PC-9 (cell line): ENCODE measurements around the gene SYPL1. TPM values are rescaled to one million over a fixed set of nuclear protein-coding genes. Genes with fewer than 3 reads are reported as not detected.

ENCODE experiments used
- BruUV-seq: library from RNA; stranded (reverse); fragments of 400-500 nt; replicated peaks from 2 replicates; lab custom pipeline; 2021; lab: Mats Ljungman, UMichigan
- CTCF ChIA-PET: fragments of 300-600 bp; sonication (Branson Sonifier 250); formaldehyde crosslinking; loops from one replicate; lab custom pipeline; 2022; ENCODE audit warnings: antibody characterized with exemption; lab: Charles Lee
- POLR2A ChIA-PET: fragments of 300-600 bp; sonication (Branson Sonifier 250); formaldehyde crosslinking; loops from one replicate; lab custom pipeline; 2022; ENCODE audit warnings: antibody characterized with exemption; ENCODE audit not compliant: unreplicated experiment; lab: Charles Lee
- DNase-seq, 2 experiments: peaks; one replicate each; pipeline versions ENCODE4 v3.0.0 to v3.0.0-alpha.2; 2015 to 2022; ENCODE audit warnings: mixed read lengths in 1 of 2
- H2AFZ ChIP-seq: fragments of 200-600 bp; sonication (generic); 2 replicates; pipeline ENCODE4 v1.8.1; 2017; ENCODE audit warnings: antibody characterized with exemption
- H3F3A ChIP-seq: fragments of 200-600 bp; sonication (generic); 2 replicates; pipeline ENCODE4 v1.8.1; 2017; ENCODE audit warnings: antibody characterized with exemption, mild to moderate bottlenecking, low read depth; ENCODE audit not compliant: insufficient read depth
- H3K27ac ChIP-seq: fragments of 200-600 bp; sonication (generic); 2 replicates; pipeline ENCODE4 v1.6.1; 2016; ENCODE audit warnings: mixed run types
- H3K27me3 ChIP-seq: fragments of 200-600 bp; sonication (generic); 2 replicates; pipeline ENCODE4 v1.6.1; 2016; ENCODE audit warnings: low read depth, mixed run types; ENCODE audit not compliant: insufficient read depth
- H3K36me3 ChIP-seq: fragments of 200-600 bp; sonication (generic); 2 replicates; pipeline ENCODE4 v1.6.1; 2016; ENCODE audit warnings: low read depth, mixed run types
- H3K4me1 ChIP-seq: fragments of 200-600 bp; sonication (generic); replicated peaks from 2 replicates; pipeline ENCODE4 v1.6.1; 2016; ENCODE audit warnings: mixed run types; ENCODE audit not compliant: insufficient read depth
- H3K4me2 ChIP-seq: fragments of 200-600 bp; sonication (generic); 2 replicates; pipeline ENCODE4 v1.6.1; 2017; ENCODE audit warnings: mixed run types
- H3K4me3 ChIP-seq: fragments of 200-600 bp; sonication (generic); 2 replicates; pipeline ENCODE4 v1.6.1; 2016; ENCODE audit warnings: mixed run types
- H3K79me2 ChIP-seq: fragments of 200-600 bp; sonication (generic); 2 replicates; pipeline ENCODE4 v1.6.1; 2017; ENCODE audit warnings: low read depth, mixed run types
- H3K9me2 ChIP-seq: fragments of 200-600 bp; sonication (generic); 2 replicates; pipeline ENCODE4 v1.8.1; 2017; ENCODE audit warnings: mild to moderate bottlenecking; ENCODE audit not compliant: insufficient read depth
- H3K9me3 ChIP-seq: fragments of 200-600 bp; sonication (generic); 2 replicates; pipeline ENCODE4 v1.8.1; 2016; ENCODE audit warnings: low read depth; ENCODE audit not compliant: insufficient read depth
- H4K20me1 ChIP-seq: fragments of 200-600 bp; sonication (generic); 2 replicates; pipeline ENCODE4 v1.8.1; 2017; ENCODE audit not compliant: insufficient read depth
- EZH2 ChIP-seq: fragments of 200-600 bp; sonication (generic); IDR thresholded peaks from 2 replicates; pipeline ENCODE4 v1.8.0; 2017; ENCODE audit warnings: antibody characterized with exemption, low read depth
- intact Hi-C: fragments of 100-400 bp; cut with micrococcal nuclease; formaldehyde crosslinking; loops from one replicate; pipeline ENCODE4 v1.10.0; 2022; ENCODE audit not compliant: unreplicated experiment
- total RNA-seq: library from RNA; stranded (reverse); gene quantifications from 2 replicates; pipeline ENCODE4 v1.2.3, GENCODE V29; 2021
- TF ChIP-seq, protein P1 (sequence below): fragments of 200-600 bp; sonication (generic); conservative IDR thresholded peaks from 2 replicates; pipeline ENCODE4 v1.6.1; 2017; ENCODE audit warnings: mixed run types, antibody characterized with exemption, mild to moderate bottlenecking, moderate library complexity

SYPL1 gene
- total RNA-seq, 1 experiment from 2014 or later = 102 TPM

DNA sequence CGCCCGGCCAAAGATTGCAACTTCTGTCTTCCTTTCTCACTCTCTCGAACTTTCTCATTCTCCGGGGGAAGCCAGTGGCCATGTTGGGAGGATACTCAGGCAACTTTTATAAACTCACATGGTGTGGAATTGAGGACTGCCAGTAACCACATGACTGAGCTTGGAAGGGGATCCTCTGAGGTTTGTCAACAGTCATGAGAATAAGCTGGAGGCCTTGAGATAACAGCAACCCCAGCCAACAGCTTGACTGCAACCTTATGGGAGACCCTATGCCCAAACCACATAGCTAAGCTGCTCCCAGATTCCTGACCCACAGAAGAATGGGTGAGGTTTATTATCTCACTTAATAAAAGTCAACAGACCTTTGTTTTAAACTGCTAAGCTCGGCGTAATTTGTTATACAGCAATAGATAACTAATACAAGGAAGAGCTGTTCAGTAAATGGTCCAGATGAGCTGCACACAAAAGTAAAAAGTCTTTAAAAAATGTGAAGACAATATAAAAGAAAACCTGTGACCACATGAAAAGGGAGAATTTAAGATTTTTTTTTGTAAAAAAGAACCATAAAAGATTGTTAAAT is 9.6 kb downstream of the SYPL1 start:
- DNase-seq = no peak
- POLR2A ChIA-PET = interaction anchor here (0.6 to 0.8 kb wide), 2 partner anchors 10 to 516 kb away, joined by 3 to 8 read pairs; partner anchors contain the start of gene SYPL1

DNA sequence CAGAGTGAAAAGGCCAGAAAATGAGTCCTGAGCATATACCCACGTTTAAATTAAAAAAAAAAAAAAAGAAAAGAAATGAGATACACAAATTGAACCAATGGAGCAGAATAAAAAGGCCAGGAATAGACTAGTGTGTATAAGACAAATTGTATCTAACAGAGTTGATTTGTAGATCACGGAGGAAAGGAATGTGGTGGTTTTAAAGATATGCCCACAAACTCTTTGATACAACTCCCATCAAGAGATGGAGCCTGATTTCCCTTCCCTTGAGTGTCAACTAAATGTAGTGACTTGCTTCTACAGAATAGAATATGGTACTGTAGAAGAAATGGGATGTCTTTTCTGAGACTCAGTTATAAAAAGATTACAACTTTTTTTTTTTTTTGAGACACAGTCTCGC is 10.4 kb downstream of the SYPL1 start:
- TF ChIP-seq, protein P1, sequence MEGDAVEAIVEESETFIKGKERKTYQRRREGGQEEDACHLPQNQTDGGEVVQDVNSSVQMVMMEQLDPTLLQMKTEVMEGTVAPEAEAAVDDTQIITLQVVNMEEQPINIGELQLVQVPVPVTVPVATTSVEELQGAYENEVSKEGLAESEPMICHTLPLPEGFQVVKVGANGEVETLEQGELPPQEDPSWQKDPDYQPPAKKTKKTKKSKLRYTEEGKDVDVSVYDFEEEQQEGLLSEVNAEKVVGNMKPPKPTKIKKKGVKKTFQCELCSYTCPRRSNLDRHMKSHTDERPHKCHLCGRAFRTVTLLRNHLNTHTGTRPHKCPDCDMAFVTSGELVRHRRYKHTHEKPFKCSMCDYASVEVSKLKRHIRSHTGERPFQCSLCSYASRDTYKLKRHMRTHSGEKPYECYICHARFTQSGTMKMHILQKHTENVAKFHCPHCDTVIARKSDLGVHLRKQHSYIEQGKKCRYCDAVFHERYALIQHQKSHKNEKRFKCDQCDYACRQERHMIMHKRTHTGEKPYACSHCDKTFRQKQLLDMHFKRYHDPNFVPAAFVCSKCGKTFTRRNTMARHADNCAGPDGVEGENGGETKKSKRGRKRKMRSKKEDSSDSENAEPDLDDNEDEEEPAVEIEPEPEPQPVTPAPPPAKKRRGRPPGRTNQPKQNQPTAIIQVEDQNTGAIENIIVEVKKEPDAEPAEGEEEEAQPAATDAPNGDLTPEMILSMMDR = no peak
- no peak for TF ChIP-seq EZH2
- no peaks in the 10 kb centered on the region for H3K9me2 ChIP-seq
- ChIA-PET POLR2A (no interaction called here), CTCF (no interaction called here)
- peaks cover 2% of the 10 kb centered on the region; the same call in 1 of the 2 replicates for H3K36me3 ChIP-seq
- DNase-seq = no peak
- no peak overlapping the region for H3K27ac ChIP-seq
- H2AFZ ChIP-seq = no peak overlapping the region
- no peaks in the 10 kb centered on the region for H3K4me1 ChIP-seq
- H4K20me1 ChIP-seq = 0 out of 2 replicates have a peak, but pooled peaks cover 3% of the 10 kb centered on the region
- no peaks in the 10 kb centered on the region for H3K9me3 ChIP-seq
- H3K27me3 ChIP-seq = no peaks in the 10 kb centered on the region
- intact Hi-C loops = no loop called here
- peaks cover 78% of the 10 kb centered on the region for H3K79me2 ChIP-seq
- no peaks in the 10 kb centered on the region for H3F3A ChIP-seq
- BruUV-seq = no TSS peak
- no peak overlapping the region for H3K4me3 ChIP-seq
- H3K4me2 ChIP-seq = no peak overlapping the region

More for the DNA sequence above, 9.6 kb downstream of the SYPL1 start:
- 0 out of 2 replicates have a peak, but pooled peaks cover 3% of the 10 kb centered on the region for H4K20me1 ChIP-seq
- CTCF ChIA-PET = interaction anchor here (0.6 kb wide), 2 partner anchors 10 to 388 kb away, joined by 3 to 12 read pairs; no protein-coding TSS in a partner anchor
- BruUV-seq = no TSS peak
- H3K79me2 ChIP-seq = peaks cover 85% of the 10 kb centered on the region
- no peaks in the 10 kb centered on the region for H3K9me2 ChIP-seq
- no peak overlapping the region for H3K4me3 ChIP-seq
- no peaks in the 10 kb centered on the region for H3K4me1 ChIP-seq
- intact Hi-C loops = no loop called here
- H3K27ac ChIP-seq = no peak overlapping the region
- 0 out of 2 replicates have a peak, but pooled peaks cover 5% of the 10 kb centered on the region for H3K36me3 ChIP-seq
- no peaks in the 10 kb centered on the region for H3K9me3 ChIP-seq
- H3K4me2 ChIP-seq = no peak overlapping the region
- no peak for TF ChIP-seq EZH2
- TF ChIP-seq, protein P1 = no peak
- no peaks in the 10 kb centered on the region for H3K27me3 ChIP-seq
- no peak overlapping the region for H2AFZ ChIP-seq
- no peaks in the 10 kb centered on the region for H3F3A ChIP-seq

DNA sequence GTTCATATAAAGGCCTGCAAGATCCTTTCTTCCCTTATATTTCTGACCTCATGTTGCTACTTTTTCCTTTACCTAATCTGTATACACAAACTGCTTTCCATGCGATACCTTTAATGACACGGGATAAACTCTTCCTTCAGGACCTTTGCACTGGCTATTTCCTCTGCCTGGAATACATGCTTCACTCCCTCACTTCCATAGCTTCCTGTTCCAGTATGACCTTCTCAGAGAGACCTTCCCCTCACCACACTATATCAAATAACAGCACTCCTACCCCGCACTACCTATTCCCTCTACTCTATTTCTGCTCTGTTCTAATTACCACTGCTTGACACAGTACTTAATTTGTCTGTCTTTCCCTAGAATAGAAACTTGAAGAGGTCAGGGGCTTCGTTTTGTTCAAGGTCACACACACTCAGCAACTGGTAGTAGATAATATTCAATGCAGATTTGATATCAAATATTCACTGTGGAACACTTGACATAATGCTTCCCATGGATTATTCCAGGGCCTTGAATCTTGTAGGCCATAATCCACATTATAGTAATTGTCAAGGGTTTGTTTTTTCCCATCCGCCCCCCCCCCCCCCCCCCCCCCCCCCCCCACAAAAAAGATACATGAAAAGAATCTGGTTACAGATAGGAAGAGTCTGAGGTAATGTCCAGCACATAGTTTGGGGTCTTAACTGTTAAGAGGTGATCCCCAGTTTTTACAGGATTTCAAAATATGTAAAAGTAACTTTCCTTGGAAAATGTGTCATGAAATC is 11.1 kb downstream of the SYPL1 start:
- Histone ChIP-seq H4K20me1 (0 out of 2 replicates have a peak, but pooled peaks cover 3% of the 10 kb centered on the region), H3K36me3 (peaks cover 7% of the 10 kb centered on the region; the same call in 1 of the 2 replicates), H3K4me2 (no peak overlapping the region), H2AFZ (no peak overlapping the region), H3K4me3 (no peak overlapping the region), H3K9me2 (no peaks in the 10 kb centered on the region), H3F3A (no peaks in the 10 kb centered on the region), H3K79me2 (peaks cover 71% of the 10 kb centered on the region), H3K27me3 (no peaks in the 10 kb centered on the region), H3K4me1 (no peaks in the 10 kb centered on the region), H3K9me3 (no peaks in the 10 kb centered on the region), H3K27ac (no peak overlapping the region)
- no peak for TF ChIP-seq EZH2
- TF ChIP-seq, protein P1 = no peak
- no TSS peak for BruUV-seq
- intact Hi-C loops = no loop called here
- POLR2A ChIA-PET = no interaction called here
- CTCF ChIA-PET = no interaction called here
- no peak for DNase-seq
